NB4 (cell line): Measurements from ENCODE around the gene MERTK.

Source experiments
- DNase-seq: peaks from one replicate; pipeline ENCODE4 v3.0.0; 2010; ENCODE audit warnings: low read depth
- H3K4me3 ChIP-seq: one replicate; pipeline ENCODE4 v1.5.1; 2011; ENCODE audit warnings: mild to moderate bottlenecking, low read depth, low read length, moderate library complexity
- MYC ChIP-seq: IDR thresholded peaks from 2 replicates; pipeline ENCODE4 v1.6.1; 2011; ENCODE audit warnings: low read depth, low read length
- POLR2A ChIP-seq: IDR thresholded peaks from 2 replicates; pipeline ENCODE4 v1.6.1; 2011; ENCODE audit warnings: mild to moderate bottlenecking; ENCODE audit not compliant: insufficient read length; ENCODE audit errors: extremely low read depth
- TF ChIP-seq, protein P1 (sequence below): IDR thresholded peaks from one replicate; pipeline ENCODE4 v1.5.1; 2012; ENCODE audit warnings: low read depth, low read length
- TF ChIP-seq, protein P2 (sequence below): IDR thresholded peaks from 2 replicates; pipeline ENCODE4 v1.6.1; 2011; ENCODE audit warnings: low read depth, low read length

The MERTK gene

DNA sequence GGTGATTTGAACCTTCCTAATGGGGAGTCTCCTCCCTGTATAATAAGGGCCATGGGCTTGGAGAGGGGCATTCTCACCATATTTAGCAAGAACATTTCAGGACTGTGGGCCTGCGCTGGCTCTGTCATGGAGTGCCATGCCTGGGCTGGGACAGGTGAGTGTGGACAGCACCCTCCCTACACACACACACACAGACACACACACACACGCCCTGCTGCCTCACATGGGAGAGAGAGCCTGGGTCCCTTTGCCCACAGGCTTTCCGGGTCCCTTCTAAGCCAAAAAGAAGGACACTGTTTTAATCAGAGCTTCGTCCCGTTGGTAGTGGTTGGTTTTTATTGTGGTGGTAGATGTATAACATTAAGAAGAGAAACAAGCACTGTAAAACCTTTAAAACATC lies 125.3 kb downstream of the MERTK start:
- no peak overlapping the region for H3K4me3 ChIP-seq
- no peak for DNase-seq
- TF ChIP-seq, protein P1, sequence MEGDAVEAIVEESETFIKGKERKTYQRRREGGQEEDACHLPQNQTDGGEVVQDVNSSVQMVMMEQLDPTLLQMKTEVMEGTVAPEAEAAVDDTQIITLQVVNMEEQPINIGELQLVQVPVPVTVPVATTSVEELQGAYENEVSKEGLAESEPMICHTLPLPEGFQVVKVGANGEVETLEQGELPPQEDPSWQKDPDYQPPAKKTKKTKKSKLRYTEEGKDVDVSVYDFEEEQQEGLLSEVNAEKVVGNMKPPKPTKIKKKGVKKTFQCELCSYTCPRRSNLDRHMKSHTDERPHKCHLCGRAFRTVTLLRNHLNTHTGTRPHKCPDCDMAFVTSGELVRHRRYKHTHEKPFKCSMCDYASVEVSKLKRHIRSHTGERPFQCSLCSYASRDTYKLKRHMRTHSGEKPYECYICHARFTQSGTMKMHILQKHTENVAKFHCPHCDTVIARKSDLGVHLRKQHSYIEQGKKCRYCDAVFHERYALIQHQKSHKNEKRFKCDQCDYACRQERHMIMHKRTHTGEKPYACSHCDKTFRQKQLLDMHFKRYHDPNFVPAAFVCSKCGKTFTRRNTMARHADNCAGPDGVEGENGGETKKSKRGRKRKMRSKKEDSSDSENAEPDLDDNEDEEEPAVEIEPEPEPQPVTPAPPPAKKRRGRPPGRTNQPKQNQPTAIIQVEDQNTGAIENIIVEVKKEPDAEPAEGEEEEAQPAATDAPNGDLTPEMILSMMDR: no peak
- TF ChIP-seq MYC (no peak), POLR2A (no peak)
- TF ChIP-seq, protein P2, sequence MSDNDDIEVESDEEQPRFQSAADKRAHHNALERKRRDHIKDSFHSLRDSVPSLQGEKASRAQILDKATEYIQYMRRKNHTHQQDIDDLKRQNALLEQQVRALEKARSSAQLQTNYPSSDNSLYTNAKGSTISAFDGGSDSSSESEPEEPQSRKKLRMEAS: no peak

DNA sequence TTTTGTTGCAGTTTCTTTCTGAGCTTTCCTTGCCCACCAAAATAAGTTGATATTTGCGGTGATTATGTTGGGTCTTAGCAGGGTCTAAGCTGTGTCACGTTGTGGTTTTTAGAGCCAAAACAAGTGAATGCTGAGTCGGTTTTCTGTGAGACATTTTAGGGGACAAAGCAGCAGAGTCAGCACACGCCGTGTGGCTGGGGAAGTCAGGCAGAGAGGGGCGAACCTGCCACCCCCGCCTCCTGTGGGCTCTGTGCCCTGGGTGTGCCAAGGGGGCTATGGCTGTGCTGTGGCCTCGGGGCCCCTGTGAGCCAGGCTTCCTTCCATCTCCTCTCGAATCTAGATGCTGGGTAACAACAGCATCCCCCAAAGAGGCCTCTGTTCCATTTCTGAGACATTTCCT lies 125.8 kb downstream of the MERTK start:
- TF ChIP-seq POLR2A: no peak
- TF ChIP-seq MYC: no peak
- TF ChIP-seq, protein P1: no peak
- TF ChIP-seq, protein P2: no peak
- no peak for DNase-seq
- no peak overlapping the region for H3K4me3 ChIP-seq

DNA sequence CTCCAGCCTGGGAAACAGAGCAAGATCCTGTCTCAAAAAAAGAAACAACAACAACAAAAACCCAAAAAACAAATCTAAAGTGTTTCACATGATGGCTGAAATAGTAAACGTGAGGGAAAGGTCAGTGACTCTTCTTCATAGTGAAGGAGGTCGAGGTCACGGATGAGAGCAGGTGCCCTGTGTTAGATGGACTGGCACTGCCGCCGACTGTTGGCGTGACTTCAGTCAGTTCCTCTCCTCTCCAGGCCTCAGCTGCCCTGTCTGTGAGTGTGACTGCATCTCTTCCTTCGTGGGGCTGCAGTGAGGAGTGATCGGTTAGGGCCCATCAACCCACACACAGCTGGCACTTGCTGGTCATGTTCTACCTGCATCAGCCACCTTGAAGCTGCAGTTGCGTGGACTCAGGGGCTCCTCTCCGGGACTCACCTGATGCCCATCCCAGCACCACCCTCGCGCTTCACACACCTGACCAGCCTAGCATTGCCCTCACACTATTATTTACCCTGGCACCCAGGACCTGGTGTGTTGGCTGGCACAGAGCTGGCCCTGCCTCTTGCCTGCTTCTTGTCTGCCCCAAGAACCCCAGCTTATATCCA lies 126.6 kb downstream of the MERTK start:
- no peak for TF ChIP-seq POLR2A
- no peak for TF ChIP-seq MYC
- TF ChIP-seq, protein P1: no peak
- TF ChIP-seq, protein P2: no peak
- H3K4me3 ChIP-seq: no peak overlapping the region
- no peak for DNase-seq

DNA sequence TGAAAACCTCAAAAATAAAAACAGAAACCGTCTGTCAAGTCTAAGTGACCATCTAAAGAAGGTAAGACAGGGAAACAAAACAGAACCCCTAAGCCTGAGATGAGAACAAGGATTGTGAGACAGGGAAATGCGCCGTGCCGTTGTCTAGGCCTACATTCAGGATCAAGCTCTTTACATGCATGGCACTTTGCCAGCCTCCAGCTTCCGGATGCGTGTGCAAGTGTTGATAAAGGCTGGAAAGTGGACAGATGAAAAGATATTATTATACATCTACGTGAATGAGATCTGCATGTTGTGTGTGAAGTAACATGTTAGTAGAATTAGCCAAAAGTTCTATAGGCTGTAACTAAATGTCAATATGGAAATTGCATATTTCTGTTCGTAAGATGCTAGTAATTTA lies 128.1 kb downstream of the MERTK start:
- DNase-seq: no peak
- TF ChIP-seq, protein P2: no peak
- no peak for TF ChIP-seq MYC
- TF ChIP-seq, protein P1: no peak
- no peak for TF ChIP-seq POLR2A

DNA sequence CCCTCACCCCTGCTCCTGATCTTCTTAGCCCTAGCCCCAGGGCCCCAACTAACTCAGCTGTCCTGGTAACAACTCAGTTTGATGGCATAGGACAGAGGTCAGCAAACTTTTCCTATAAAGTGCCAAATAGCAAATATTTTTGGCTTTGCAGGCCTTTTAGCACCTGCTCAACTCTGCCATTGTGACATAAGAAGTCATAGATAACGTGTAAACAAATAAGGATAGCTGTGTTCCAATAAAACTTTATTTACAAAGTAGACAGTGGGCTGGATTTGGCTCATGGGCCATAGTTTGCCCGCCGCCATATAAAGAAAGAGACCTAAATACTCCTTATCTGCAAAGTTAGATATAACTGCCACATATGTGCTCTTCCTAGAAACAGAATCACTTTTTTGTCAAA lies 129.4 kb downstream of the MERTK start:
- no peak overlapping the region for H3K4me3 ChIP-seq
- DNase-seq: no peak
- TF ChIP-seq POLR2A: no peak
- TF ChIP-seq, protein P1: no peak
- TF ChIP-seq MYC: no peak
- TF ChIP-seq, protein P2: no peak

More for the DNA sequence above, 128.1 kb downstream of the MERTK start:
- no peak overlapping the region for H3K4me3 ChIP-seq
